Upper lobe of left lung (tissue), 4 donors: ENCODE results near the gene PRAC1.

Experiments used
- CTCF ChIP-seq, 6 experiments: fragments of 450-650 bp in 4 of 6; fragments of 200-600 bp in 2 of 6; sonication (generic) in 2 of 6; IDR thresholded peaks; one replicate each; pipeline ENCODE4 v1.5.1; 2016 to 2019; ENCODE audit warnings: antibody characterized with exemption in 6 of 6
- POLR2A ChIP-seq, 4 donors: fragments of 450-650 bp; IDR thresholded peaks; one replicate each; pipeline ENCODE4 v1.5.1; 2016 to 2017; ENCODE audit warnings: antibody characterized with exemption in 4 of 4, mild to moderate bottlenecking in 2 of 4
- POLR2AphosphoS5 ChIP-seq, 2 donors: sonication (generic); formaldehyde crosslinking; IDR thresholded peaks; one replicate each; pipeline ENCODE4 v1.5.1; 2017; ENCODE audit warnings: antibody characterized with exemption in 2 of 2

GRCh38 chr17:48734333-48735061, 12.2 kb upstream of the PRAC1 start:
- TF ChIP-seq CTCF (IDR thresholded peaks at IDR 0.05) (no peak), POLR2A (IDR thresholded peaks at IDR 0.05) (no peak), POLR2AphosphoS5 (IDR thresholded peaks at IDR 0.05) (no peak)
